Ovary (tissue), 3 donors: Measurements from ENCODE around the gene MYBPC2.

ENCODE experiments used
- CTCF ChIP-seq, 3 donors: fragments of 450-650 bp in 2 of 3; fragments of 200-600 bp in 1 of 3; IDR thresholded peaks; one replicate each; pipeline versions ENCODE4 v1.5.1 to v1.8.0; 2016 to 2022; ENCODE audit warnings: antibody characterized with exemption in 3 of 3, mild to moderate bottlenecking in 1 of 3
- POLR2A ChIP-seq: fragments of 450-650 bp; IDR thresholded peaks from one replicate; pipeline ENCODE4 v1.6.1; 2017; ENCODE audit warnings: antibody characterized with exemption, mild to moderate bottlenecking, moderate library complexity
- donor health status: DM: no; HTN: no; CAD: no.

GRCh38 chr19:50406156-50406820, 26.4 kb upstream of the MYBPC2 start:
- TF ChIP-seq POLR2A (no peak), CTCF (IDR thresholded peaks at IDR 0.05) (no peak)
